ENCODE results near the gene ZBTB7C. TPM values are rescaled to one million over a fixed set of nuclear protein-coding genes. Genes with fewer than 3 reads are reported as not detected.

The ZBTB7C gene
- total and polyA plus RNA-seq, 10 of the 15 experiments (the other 5 are each of a cell fraction or from before 2014, with no cell fraction given): under 0.01 to 0.08 (median 0.01) TPM; not detected in 7

DNA sequence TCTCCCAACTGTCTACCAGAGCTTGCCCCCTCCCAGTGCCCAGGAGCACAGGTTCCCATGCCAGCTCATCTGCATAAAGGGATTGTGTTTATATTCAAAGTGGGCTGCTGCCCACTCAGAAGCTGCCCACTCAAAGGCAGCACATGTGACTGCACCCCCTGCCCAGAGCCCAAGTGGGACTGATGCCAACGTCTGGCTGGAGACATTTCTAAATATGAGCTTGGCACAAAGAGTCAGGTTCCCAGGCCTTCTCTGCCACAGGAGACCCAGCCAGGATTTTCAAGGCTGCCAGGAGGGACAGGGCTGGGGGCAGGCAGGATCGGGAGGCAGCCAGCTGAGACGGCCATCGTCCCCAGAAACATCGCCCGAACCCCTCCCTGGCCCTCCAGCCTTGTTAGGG is 67.1 kb downstream of the ZBTB7C start:
- DNase-seq (ENCODE audit: low read depth, low spot score) (no peak), ATAC-seq (no peak), FAIRE-seq (no peak)
- Histone ChIP-seq H3K4me2 (ENCODE audit: control insufficient read depth, insufficient read depth) (no peak overlapping the region), H3K79me2 (ENCODE audit: control insufficient read depth, insufficient read depth, low read length) (no peaks in the 10 kb centered on the region), H3K27ac (ENCODE audit: control insufficient read depth, insufficient read depth) (no peak overlapping the region), H3K4me1 (ENCODE audit: control insufficient read depth, insufficient read depth, low read length) (no peaks in the 10 kb centered on the region), H3K27me3 (replicated peaks in 1 of 2; ENCODE audit: control insufficient read depth in 2 of 2, insufficient read depth in 2 of 2, low read length in 1 of 2) (peaks cover 0 to 2% of the 10 kb centered on the region in 2 experiments; a peak in 1 of 4 replicates), H4K20me1 (ENCODE audit: control insufficient read depth, insufficient read depth) (no peaks in the 10 kb centered on the region), H2AFZ (ENCODE audit: control insufficient read depth, low read depth, low read length) (no peak overlapping the region), H3K9ac (ENCODE audit: control insufficient read depth, insufficient read depth, low read length) (no peak overlapping the region), H3K9me3 (replicated peaks; ENCODE audit: control insufficient read depth, insufficient read depth, low read length) (no peaks in the 10 kb centered on the region), H3K4me3 (no peak overlapping the region), H3K36me3 (ENCODE audit: control insufficient read depth in 2 of 2, insufficient read depth in 2 of 2, low read length in 1 of 2) (no peaks in the 10 kb centered on the region)
- in situ Hi-C loops (cut with MboI): no loop called here
- RAD21 ChIA-PET (ENCODE audit: unreplicated experiment): no interaction called here
- TF ChIP-seq YY1 (IDR thresholded peaks at IDR 0.05; ENCODE audit: low read depth, low read length): no peak
- no peak for TF ChIP-seq TCF7 (IDR thresholded peaks at IDR 0.05; ENCODE audit: borderline replicate concordance)
- TF ChIP-seq EED (IDR thresholded peaks at IDR 0.05; ENCODE audit: low read depth): no peak
- no peak for TF ChIP-seq RAD51 (IDR thresholded peaks at IDR 0.05)
- TF ChIP-seq BACH1 (IDR thresholded peaks at IDR 0.05; ENCODE audit: borderline replicate concordance): no peak
- no peak for TF ChIP-seq CBX3 (IDR thresholded peaks at IDR 0.05; ENCODE audit: borderline replicate concordance, low read depth)
- no peak for TF ChIP-seq TCF3 (IDR thresholded peaks at IDR 0.05; ENCODE audit: borderline replicate concordance, insufficient read depth, low read depth, low read length)
- TF ChIP-seq RELA (IDR thresholded peaks at IDR 0.05; ENCODE audit: borderline replicate concordance, partially characterized antibody): no peak
- no peak for TF ChIP-seq ZNF622 (IDR thresholded peaks at IDR 0.05)
- TF ChIP-seq ZNF592 (IDR thresholded peaks at IDR 0.05): no peak
- no peak for TF ChIP-seq IKZF2 (IDR thresholded peaks at IDR 0.05)
- TF ChIP-seq PAX8 (IDR thresholded peaks at IDR 0.05): no peak
- TF ChIP-seq EP300 (IDR thresholded peaks at IDR 0.05; ENCODE audit: borderline replicate concordance in 1 of 2, control insufficient read depth in 1 of 2, low read depth in 2 of 2, low read length in 2 of 2): no peak
- SMC1A ChIA-PET (ENCODE audit: uncharacterized antibody, unreplicated experiment): no interaction called here
- no TSS peak for BruUV-seq (replicated peaks)
- CTCF ChIA-PET: no interaction called here
- POLR2A ChIA-PET: no interaction called here
- WGBS (ENCODE audit: insufficient coverage, insufficient replicate concordance, low lambda C conversion rate, missing lambda C conversion rate): 9% methylated on average over 6 of the region's 6 CpGs
- intact Hi-C loops (cut with micrococcal nuclease; ENCODE audit: unreplicated experiment): no loop called here

Data from GM12878 (cell line).